IPS-20b (cell line): ENCODE measurements around the gene EBF4.

Experiments used
- H3K27ac ChIP-seq: one replicate; pipeline ENCODE4 v1.5.1; 2013; ENCODE audit warnings: low read length
- H3K27me3 ChIP-seq: 2 replicates; pipeline ENCODE4 v1.6.1; 2013; ENCODE audit warnings: mild to moderate bottlenecking, low read length, inconsistent platforms; ENCODE audit not compliant: insufficient read depth
- H3K36me3 ChIP-seq: 2 replicates; pipeline ENCODE4 v1.6.1; 2013; ENCODE audit warnings: low read depth, mild to moderate bottlenecking, inconsistent platforms, low read length, moderate library complexity; ENCODE audit not compliant: insufficient read depth
- H3K4me1 ChIP-seq: 2 replicates; pipeline ENCODE4 v1.6.1; 2013; ENCODE audit warnings: mild to moderate bottlenecking, control low read depth, inconsistent platforms, low read length, moderate library complexity; ENCODE audit not compliant: insufficient read depth
- H3K4me3 ChIP-seq: 2 replicates; pipeline ENCODE4 v1.5.1; 2013; ENCODE audit warnings: mild to moderate bottlenecking, low read length, inconsistent platforms
- H3K9ac ChIP-seq: 2 replicates; pipeline ENCODE4 v1.6.1; 2013; ENCODE audit warnings: low read depth, mild to moderate bottlenecking, inconsistent platforms, low read length, moderate library complexity
- H3K9me3 ChIP-seq: 2 replicates; pipeline ENCODE4 v1.6.1; 2013; ENCODE audit warnings: mild to moderate bottlenecking, low read depth, low read length, inconsistent platforms; ENCODE audit not compliant: insufficient read depth

EBF4 gene

DNA sequence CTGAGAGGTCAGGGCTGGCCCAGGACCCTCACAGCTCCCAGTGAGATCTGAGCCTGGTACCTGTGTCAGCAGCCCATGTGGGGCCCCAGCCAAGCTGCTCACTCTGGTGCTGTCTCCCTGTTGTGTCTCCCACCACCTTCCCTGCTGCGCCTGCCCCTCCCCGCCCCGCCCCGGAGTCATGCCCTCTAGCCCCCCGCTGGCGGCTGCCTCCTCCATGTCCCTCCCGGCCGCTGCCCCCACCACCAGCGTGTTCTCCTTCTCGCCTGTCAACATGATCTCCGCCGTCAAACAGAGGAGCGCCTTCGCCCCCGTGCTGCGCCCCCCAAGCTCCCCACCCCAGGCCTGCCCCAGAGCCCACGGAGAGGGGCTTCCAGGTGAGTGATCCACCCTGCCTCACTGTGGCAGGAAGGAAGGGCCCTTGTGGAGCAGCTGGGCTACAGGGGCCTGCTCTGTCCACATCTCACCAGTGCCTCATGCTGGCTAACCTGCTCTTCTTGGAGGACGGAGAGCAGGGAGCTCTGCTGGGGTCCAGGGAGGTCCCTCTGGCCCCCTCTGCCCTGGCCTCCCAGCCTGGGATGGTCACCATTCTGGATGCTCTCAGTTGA is 63.0 kb downstream of the EBF4 start:
- Histone ChIP-seq H3K9ac (no peak overlapping the region), H3K27me3 (peaks cover 56% of the 10 kb centered on the region), H3K4me3 (no peak overlapping the region), H3K4me1 (peaks cover 4% of the 10 kb centered on the region; the same call in 1 of the 2 replicates), H3K9me3 (no peaks in the 10 kb centered on the region), H3K27ac (no peak overlapping the region), H3K36me3 (no peaks in the 10 kb centered on the region)

DNA sequence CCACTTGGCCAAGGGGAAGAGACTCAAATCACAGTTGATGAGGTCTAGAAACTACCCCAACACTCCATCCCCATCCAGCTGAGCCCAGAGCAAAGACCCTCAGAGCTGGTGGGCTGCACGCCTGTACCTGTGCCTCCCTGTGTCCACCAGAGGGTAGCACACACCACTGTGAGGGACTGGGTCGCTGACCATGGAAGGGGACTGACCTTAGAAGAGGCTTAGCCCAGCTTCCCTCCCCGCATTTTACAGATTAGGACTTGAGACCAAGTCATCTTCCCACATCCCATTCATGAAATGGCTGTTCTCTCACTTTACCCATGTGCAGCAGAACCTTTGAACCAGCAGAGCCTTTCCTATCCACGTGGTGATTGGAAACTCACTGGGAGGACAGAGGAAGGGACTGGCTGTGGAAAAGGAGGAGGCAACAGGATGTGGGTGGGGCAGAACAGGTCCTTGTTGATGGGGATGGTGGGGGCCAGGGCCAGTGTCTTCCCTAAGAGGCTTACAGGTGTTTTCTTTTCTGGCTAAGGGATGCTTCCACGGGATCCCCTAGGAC is 63.6 kb downstream of the EBF4 start:
- H3K27me3 ChIP-seq, result peaks cover 50% of the 10 kb centered on the region
- no peaks in the 10 kb centered on the region for H3K36me3 ChIP-seq
- peaks cover 4% of the 10 kb centered on the region; the same call in 1 of the 2 replicates for H3K4me1 ChIP-seq
- H3K9me3 ChIP-seq, result no peaks in the 10 kb centered on the region
- H3K4me3 ChIP-seq, result no peak overlapping the region
- no peak overlapping the region for H3K9ac ChIP-seq
- H3K27ac ChIP-seq, result no peak overlapping the region

DNA sequence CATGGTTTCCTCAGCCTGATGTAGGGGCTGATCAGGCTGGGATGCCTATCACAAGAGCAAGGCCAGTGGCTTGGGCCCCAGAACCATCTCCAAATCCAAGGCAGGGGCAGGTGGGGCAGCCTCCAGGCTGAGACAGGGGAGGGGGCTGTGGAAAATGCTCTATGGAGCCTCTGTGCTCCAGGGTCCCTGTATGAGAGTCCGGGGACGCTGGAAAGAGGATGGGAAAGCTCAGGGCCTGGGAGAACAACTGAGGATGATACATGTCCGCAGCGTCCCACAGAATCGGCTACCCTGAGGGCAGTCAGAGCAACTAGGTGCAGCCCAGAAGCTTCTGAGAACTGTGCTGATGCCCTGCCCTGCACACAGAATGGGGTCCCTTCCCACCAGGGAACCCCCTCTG is 64.4 kb downstream of the EBF4 start:
- Histone ChIP-seq H3K9ac (no peak overlapping the region), H3K4me3 (no peak overlapping the region), H3K36me3 (no peaks in the 10 kb centered on the region), H3K27me3 (peaks cover 41% of the 10 kb centered on the region), H3K4me1 (peaks cover 4% of the 10 kb centered on the region; the same call in 1 of the 2 replicates), H3K9me3 (no peaks in the 10 kb centered on the region), H3K27ac (no peak overlapping the region)

DNA sequence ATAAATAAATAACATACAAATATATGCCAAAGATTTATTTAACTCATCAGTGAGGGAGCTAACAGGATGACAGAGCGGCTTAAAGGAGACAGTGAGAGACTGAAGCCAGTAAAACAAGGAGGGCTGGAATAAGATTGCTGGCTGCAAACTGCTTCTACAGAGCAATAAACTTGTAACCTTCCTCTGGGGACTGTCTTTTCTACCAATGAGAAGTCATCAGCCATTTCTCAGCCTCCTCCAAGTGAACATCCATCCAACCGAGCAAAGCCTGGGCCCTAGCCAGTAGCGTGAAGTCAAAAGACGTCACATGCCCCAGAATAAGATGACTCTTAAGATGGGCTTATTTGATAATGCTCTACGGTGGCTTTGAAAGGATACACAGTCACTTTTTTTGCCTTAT is 65.4 kb downstream of the EBF4 start:
- Histone ChIP-seq H3K4me1 (peaks cover 4% of the 10 kb centered on the region; the same call in 1 of the 2 replicates), H3K27me3 (peaks cover 33% of the 10 kb centered on the region)

DNA sequence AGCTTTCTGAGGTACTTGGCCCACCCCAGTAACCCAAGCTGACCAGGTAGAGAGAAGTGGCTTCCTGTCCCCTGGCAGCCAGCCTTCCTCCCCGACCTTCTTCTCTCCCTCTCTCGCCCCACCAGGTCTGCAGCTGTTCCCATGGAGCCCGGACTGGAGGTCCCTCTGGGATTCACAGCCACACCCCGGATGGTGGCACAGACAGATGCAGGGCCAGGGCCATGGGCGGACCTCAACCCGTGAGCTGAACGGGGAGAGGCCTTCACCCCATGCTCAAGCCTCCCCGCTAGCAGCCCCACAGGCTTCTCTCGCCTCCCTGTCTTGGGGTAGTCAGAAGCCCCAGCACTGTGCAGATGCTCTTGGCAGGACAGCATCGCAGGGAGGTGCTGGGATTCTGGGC is 66.6 kb downstream of the EBF4 start:
- H3K9me3 ChIP-seq, result no peaks in the 10 kb centered on the region

More for the DNA sequence above, 65.4 kb downstream of the EBF4 start:
- Histone ChIP-seq H3K4me3 (no peak overlapping the region), H3K9me3 (no peaks in the 10 kb centered on the region), H3K9ac (no peak overlapping the region), H3K27ac (no peak overlapping the region), H3K36me3 (no peaks in the 10 kb centered on the region)

GRCh38 chr20:2759603-2760296 is 67.2 kb downstream of the EBF4 start:
- H3K9ac ChIP-seq, result no peak overlapping the region
- no peak overlapping the region for H3K27ac ChIP-seq
- no peaks in the 10 kb centered on the region for H3K9me3 ChIP-seq
- no peaks in the 10 kb centered on the region for H3K36me3 ChIP-seq
- peaks cover 17% of the 10 kb centered on the region for H3K27me3 ChIP-seq
- no peak overlapping the region for H3K4me3 ChIP-seq
- H3K4me1 ChIP-seq, result peaks cover 4% of the 10 kb centered on the region; the same call in 1 of the 2 replicates

More for the DNA sequence above, 66.6 kb downstream of the EBF4 start:
- Histone ChIP-seq H3K9ac (no peak overlapping the region), H3K4me1 (peaks cover 4% of the 10 kb centered on the region; the same call in 1 of the 2 replicates), H3K27me3 (peaks cover 23% of the 10 kb centered on the region), H3K4me3 (no peak overlapping the region), H3K36me3 (no peaks in the 10 kb centered on the region), H3K27ac (no peak overlapping the region)

GRCh38 chr20:2760297-2760951 is 67.8 kb downstream of the EBF4 start:
- Histone ChIP-seq H3K9me3 (no peaks in the 10 kb centered on the region), H3K4me3 (no peak overlapping the region), H3K4me1 (peaks cover 4% of the 10 kb centered on the region; the same call in 1 of the 2 replicates), H3K36me3 (no peaks in the 10 kb centered on the region), H3K27me3 (peaks cover 10% of the 10 kb centered on the region), H3K27ac (no peak overlapping the region), H3K9ac (no peak overlapping the region)

DNA sequence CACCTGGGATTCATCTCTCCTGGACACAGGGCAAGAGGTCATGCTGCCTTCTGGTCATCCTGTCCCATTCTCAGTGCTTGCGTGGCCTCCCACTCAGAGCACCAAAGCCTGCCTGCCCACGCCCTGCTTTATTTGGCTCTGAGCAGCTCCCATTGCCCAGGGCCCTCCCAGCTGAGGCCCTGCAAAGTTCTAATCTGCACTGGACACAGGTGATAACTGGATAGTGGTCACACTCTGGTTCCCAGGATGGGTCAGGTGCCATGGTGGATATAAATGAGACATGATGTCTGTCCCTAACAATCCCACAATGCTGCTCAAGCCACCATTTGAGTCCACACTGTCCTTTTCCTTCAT is 68.3 kb downstream of the EBF4 start:
- Histone ChIP-seq H3K9me3 (no peaks in the 10 kb centered on the region), H3K4me1 (peaks cover 4% of the 10 kb centered on the region; the same call in 1 of the 2 replicates), H3K36me3 (no peaks in the 10 kb centered on the region), H3K4me3 (no peak overlapping the region), H3K27me3 (peaks cover 10% of the 10 kb centered on the region; the same call in 1 of the 2 replicates), H3K27ac (no peak overlapping the region), H3K9ac (no peak overlapping the region)

DNA sequence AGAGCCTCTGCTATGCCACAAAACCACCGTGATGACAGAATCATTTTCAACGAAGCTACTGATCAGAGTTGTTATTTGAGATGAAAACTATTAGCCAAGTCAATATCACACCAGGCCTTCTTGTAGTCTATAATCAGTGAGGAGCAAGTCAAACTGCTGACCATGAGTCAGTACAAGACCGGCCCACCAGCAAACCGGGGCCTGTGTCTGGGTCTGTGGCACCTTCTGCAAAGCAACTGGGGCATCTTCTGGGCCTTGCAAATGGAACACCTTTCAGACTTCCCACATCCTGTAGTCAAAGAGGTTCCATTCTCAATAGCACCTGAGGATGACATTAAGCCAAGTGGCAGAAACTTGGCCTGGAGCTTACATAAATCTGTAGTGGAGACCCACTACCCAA is 69.3 kb downstream of the EBF4 start:
- H3K27ac ChIP-seq, result no peak overlapping the region
- H3K4me1 ChIP-seq, result peaks cover 4% of the 10 kb centered on the region; the same call in 1 of the 2 replicates
- no peak overlapping the region for H3K4me3 ChIP-seq
- H3K9me3 ChIP-seq, result no peaks in the 10 kb centered on the region
- no peak overlapping the region for H3K9ac ChIP-seq
- peaks cover 3% of the 10 kb centered on the region; the same call in 1 of the 2 replicates for H3K27me3 ChIP-seq
- H3K36me3 ChIP-seq, result no peaks in the 10 kb centered on the region

DNA sequence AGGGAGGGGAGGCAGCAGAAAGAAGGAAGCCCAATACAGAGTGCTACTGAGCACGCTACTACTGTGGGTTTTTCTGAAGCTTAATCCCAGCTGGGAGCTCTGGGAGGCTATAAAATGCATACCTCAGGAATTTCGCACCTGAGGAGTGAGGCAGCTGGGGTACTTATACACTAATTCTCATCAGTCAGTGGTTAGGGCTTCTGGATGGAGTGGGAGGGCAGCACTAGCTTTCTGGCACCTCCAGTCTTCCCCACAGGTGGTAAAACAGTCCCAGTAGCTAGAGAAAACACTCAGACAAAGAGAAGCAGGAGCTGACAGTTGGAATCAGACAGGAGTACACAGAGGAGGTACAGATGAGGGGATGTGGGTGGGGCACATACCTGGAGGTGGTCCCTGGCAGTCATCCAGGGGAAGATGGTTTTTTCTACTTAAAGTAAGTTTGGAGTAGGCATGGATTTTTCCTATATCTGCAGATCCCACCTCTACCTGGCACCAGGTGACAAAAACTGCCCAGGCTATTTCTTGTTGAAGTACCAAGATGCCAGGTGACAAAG is 70.1 kb downstream of the EBF4 start:
- Histone ChIP-seq H3K4me1 (peaks cover 4% of the 10 kb centered on the region; the same call in 1 of the 2 replicates), H3K4me3 (no peak overlapping the region), H3K27me3 (peaks cover 3% of the 10 kb centered on the region; the same call in 1 of the 2 replicates), H3K9ac (no peak overlapping the region), H3K36me3 (no peaks in the 10 kb centered on the region), H3K27ac (no peak overlapping the region), H3K9me3 (no peaks in the 10 kb centered on the region)

GRCh38 chr20:2763186-2763585 is 70.6 kb downstream of the EBF4 start:
- Histone ChIP-seq H3K4me1 (peaks cover 4% of the 10 kb centered on the region; the same call in 1 of the 2 replicates), H3K27me3 (peaks cover 3% of the 10 kb centered on the region; the same call in 1 of the 2 replicates), H3K9me3 (no peaks in the 10 kb centered on the region), H3K36me3 (no peaks in the 10 kb centered on the region), H3K27ac (no peak overlapping the region), H3K9ac (no peak overlapping the region), H3K4me3 (no peak overlapping the region)
